Body of pancreas (tissue), 4 donors: Measurements from ENCODE around the gene HOXD12.

Source experiments
- CTCF ChIP-seq, 7 experiments: fragments of 450-650 bp in 4 of 7; fragments of 200-600 bp in 3 of 7; sonication (generic) in 3 of 7; IDR thresholded peaks; one replicate each; pipeline ENCODE4 v1.5.1; 2016 to 2019; ENCODE audit warnings: antibody characterized with exemption in 7 of 7
- POLR2A ChIP-seq, 3 donors: fragments of 450-650 bp; IDR thresholded peaks; one replicate each; pipeline ENCODE4 v1.6.1; 2016; ENCODE audit warnings: antibody characterized with exemption in 3 of 3, mild to moderate bottlenecking in 2 of 3

- no peak for TF ChIP-seq CTCF (IDR thresholded peaks at IDR 0.05)
- no peak for TF ChIP-seq POLR2A (IDR thresholded peaks at IDR 0.05)
Observed at GRCh38 chr2:176107731-176108181, 8.2 kb downstream of the HOXD12 start.
